GM12878 (cell line): Measurements from ENCODE around the gene SIRT5. TPM values are rescaled to one million over a fixed set of nuclear protein-coding genes. Genes with fewer than 3 reads are reported as not detected.

Source experiments
- ATAC-seq: fragments of 200-7000 bp; cut with Tn5 transposase; 3 replicates; pipeline ENCODE4 v1.9.1; 2020; ENCODE audit warnings: mild to moderate bottlenecking, moderate library complexity
- BruUV-seq: library from RNA; stranded (reverse); fragments of 400-500 nt; replicated peaks from 2 replicates; lab custom pipeline; 2021; lab: Mats Ljungman, UMichigan
- CTCF ChIA-PET: fragments of 300-600 bp; sonication (Branson Sonifier 250); formaldehyde crosslinking; extraction: SDS; loops from one replicate; lab custom pipeline; 2021; ENCODE audit warnings: inconsistent platforms; lab: Yijun Ruan, JAX
- POLR2A ChIA-PET: fragments of 350-600 bp; formaldehyde crosslinking; extraction: SDS; loops from one replicate; lab custom pipeline; 2021; ENCODE audit warnings: inconsistent platforms; lab: Charles Lee
- RAD21 ChIA-PET: fragments of 300-600 bp; sonication (Branson Sonifier 250); formaldehyde crosslinking; loops from one replicate; lab custom pipeline; 2023; ENCODE audit warnings: antibody characterized with exemption; ENCODE audit not compliant: unreplicated experiment; lab: Charles Lee
- SMC1A ChIA-PET: fragments of 300-600 bp; sonication (Branson Sonifier 250); formaldehyde crosslinking; loops from one replicate; lab custom pipeline; 2023; ENCODE audit not compliant: unreplicated experiment, uncharacterized antibody; lab: Charles Lee
- DNase-seq: peaks from one replicate; pipeline ENCODE4 v3.0.0-alpha.2; 2011; ENCODE audit warnings: low read depth, low spot score
- FAIRE-seq: peaks from 3 replicates; lab custom pipeline; 2011; peaks lifted over from hg19 to GRCh38; lab: Jason Lieb, UNC
- H2AFZ ChIP-seq: 2 replicates; pipeline ENCODE4 v1.6.0; 2011; ENCODE audit warnings: low read depth, low read length, control low read depth; ENCODE audit not compliant: control insufficient read depth
- H3K27ac ChIP-seq: 2 replicates; pipeline ENCODE4 v1.5.1; 2011; ENCODE audit warnings: control low read depth; ENCODE audit not compliant: control insufficient read depth, insufficient read depth
- H3K27me3 ChIP-seq, 2 experiments: replicated peaks in 1 of 2; 2 replicates each; pipeline versions ENCODE4 v1.6.0 to v1.6.1; 2011; ENCODE audit warnings: low read length in 1 of 2; ENCODE audit not compliant: control insufficient read depth in 2 of 2, insufficient read depth in 2 of 2
- H3K36me3 ChIP-seq, 2 experiments: 2 replicates each; pipeline ENCODE4 v1.5.1; 2011; ENCODE audit warnings: low read length in 1 of 2; ENCODE audit not compliant: control insufficient read depth in 2 of 2, insufficient read depth in 2 of 2
- H3K4me1 ChIP-seq: 2 replicates; pipeline ENCODE4 v1.6.1; 2011; ENCODE audit warnings: mild to moderate bottlenecking, low read length, moderate library complexity, mixed read lengths; ENCODE audit not compliant: control insufficient read depth, insufficient read depth
- H3K4me2 ChIP-seq: 2 replicates; pipeline ENCODE4 v1.6.0; 2011; ENCODE audit warnings: control low read depth; ENCODE audit not compliant: control insufficient read depth, insufficient read depth
- H3K4me3 ChIP-seq: fragments of 200-600 bp; sonication (generic); 2 replicates; pipeline ENCODE4 v1.5.1; 2016
- H3K79me2 ChIP-seq: 2 replicates; pipeline ENCODE4 v1.6.0; 2011; ENCODE audit warnings: low read length; ENCODE audit not compliant: control insufficient read depth, insufficient read depth
- H3K9ac ChIP-seq: 2 replicates; pipeline ENCODE4 v1.8.0; 2011; ENCODE audit warnings: low read length, control low read depth, mixed read lengths; ENCODE audit not compliant: control insufficient read depth, insufficient read depth
- H3K9me3 ChIP-seq: replicated peaks from 3 replicates; pipeline ENCODE4 v1.5.1; 2011; ENCODE audit warnings: mild to moderate bottlenecking, low read length; ENCODE audit not compliant: control insufficient read depth, insufficient read depth
- H4K20me1 ChIP-seq: 2 replicates; pipeline ENCODE4 v1.6.0; 2011; ENCODE audit not compliant: control insufficient read depth, insufficient read depth
- ASH2L ChIP-seq: fragments of 300-600, 200-600 bp; sonication (generic); IDR thresholded peaks from 2 replicates; pipeline ENCODE4 v1.6.1; 2017; ENCODE audit warnings: low read depth, mild to moderate bottlenecking, borderline replicate concordance
- CBFB ChIP-seq: IDR thresholded peaks from 2 replicates; pipeline ENCODE4 v1.6.1; 2016; ENCODE audit warnings: antibody characterized with exemption, low read depth
- ETV6 ChIP-seq, 2 experiments: fragments of 450-650 bp in 1 of 2; IDR thresholded peaks in 1 of 2; conservative IDR thresholded peaks in 1 of 2; 2 replicates each; pipeline ENCODE4 v1.6.1; 2014; ENCODE audit warnings: antibody characterized with exemption in 1 of 2, borderline replicate concordance in 1 of 2, low read depth in 1 of 2, mild to moderate bottlenecking in 1 of 2, moderate library complexity in 1 of 2
- GATAD2B ChIP-seq: fragments of 450-650 bp; conservative IDR thresholded peaks from 2 replicates; pipeline ENCODE4 v1.6.1; 2017; ENCODE audit warnings: low read depth, mild to moderate bottlenecking, moderate library complexity
- MTA3 ChIP-seq: IDR thresholded peaks from 2 replicates; pipeline ENCODE4 v1.6.1; 2012; ENCODE audit warnings: low read length, inconsistent platforms, borderline replicate concordance
- MYB ChIP-seq: fragments of 150-350 bp; IDR thresholded peaks from 2 replicates; pipeline ENCODE4 v1.6.1; 2014; ENCODE audit warnings: mild to moderate bottlenecking, low read depth, low read length, borderline replicate concordance
- RUNX3 ChIP-seq: IDR thresholded peaks from 2 replicates; pipeline ENCODE4 v1.6.1; 2012; ENCODE audit warnings: low read length, inconsistent platforms
- SPI1 ChIP-seq: IDR thresholded peaks from 2 replicates; pipeline ENCODE4 v1.6.1; 2011; ENCODE audit warnings: low read depth, mild to moderate bottlenecking, low read length, moderate library complexity, borderline replicate concordance; ENCODE audit not compliant: insufficient read depth
- WRNIP1 ChIP-seq: IDR thresholded peaks from 2 replicates; pipeline ENCODE4 v1.6.1; 2011; ENCODE audit warnings: low read depth, low read length, improper control_type of control experiment, borderline replicate concordance
- ZNF274 ChIP-seq: IDR thresholded peaks from one replicate; pipeline ENCODE4 v1.8.0; 2011; ENCODE audit not compliant: insufficient read length, insufficient read depth
- ZNF384 ChIP-seq: IDR thresholded peaks from 2 replicates; pipeline ENCODE4 v1.6.1; 2012; ENCODE audit warnings: low read depth, mild to moderate bottlenecking, low read length, improper control_type of control experiment, borderline replicate concordance
- WGBS: methylation state at CpG from one replicate; pipeline ENCODE4 v1.1.6; 2016; ENCODE audit warnings: low lambda C conversion rate; ENCODE audit not compliant: insufficient replicate concordance, insufficient coverage; ENCODE audit errors: missing lambda C conversion rate; 5-methylcytosine and 5-hydroxymethylcytosine counted together
- in situ Hi-C: fragments of 300-500 bp; cut with MboI; formaldehyde crosslinking; loops from 9 replicates; pipeline ENCODE4 v1.14.3; 2018; ENCODE audit warnings: mixed read lengths
- intact Hi-C: fragments of 100-400 bp; cut with micrococcal nuclease; formaldehyde crosslinking; loops from one replicate; pipeline ENCODE4 v1.14.2; 2022; ENCODE audit not compliant: unreplicated experiment
- polyA plus RNA-seq, 11 experiments: library from polyadenylated mRNA; depleted of rRNA in 4 of 11; unstranded in 6 of 11; stranded (reverse) in 5 of 11; fragments of >200 nt; fragmentation: Nextera tagmentation in 4 of 11; fragmentation: Illumina TruSeq in 1 of 11; extraction: Ambion mirVana in 4 of 11; extraction: Trizol in 1 of 11; gene quantifications; 1 replicate in 1 of 11; 2 replicates in 10 of 11; pipeline versions ENCODE4 v1.2.1 to v1.2.3, GENCODE V29; 2011 to 2016; ENCODE audit warnings: inconsistent platforms in 2 of 11, missing spikeins in 2 of 11, low read depth in 1 of 11
- total RNA-seq, 4 experiments: library from RNA; depleted of rRNA in 3 of 4; stranded (reverse); fragments of >200 nt in 3 of 4; fragmentation: Illumina TruSeq in 1 of 4; extraction: Trizol in 1 of 4; gene quantifications; 2 replicates each; pipeline versions ENCODE4 v1.2.1 to v1.2.3, GENCODE V29; 2013 to 2021
- TF ChIP-seq, protein P1 (sequence below): fragments of 450-650 bp; IDR thresholded peaks from 2 replicates; pipeline ENCODE4 v1.6.1; 2017; ENCODE audit warnings: mild to moderate bottlenecking
- TF ChIP-seq, protein P2 (sequence below): IDR thresholded peaks from 2 replicates; pipeline ENCODE4 v1.6.1; 2012; ENCODE audit warnings: improper control_type of control experiment, low read depth, low read length; ENCODE audit not compliant: insufficient replicate concordance
- TF ChIP-seq, protein P3 (sequence below): fragments of 450-650 bp; IDR thresholded peaks from 2 replicates; pipeline ENCODE4 v1.6.1; 2017; ENCODE audit warnings: borderline replicate concordance

The SIRT5 gene
- total and polyA plus RNA-seq, 10 of the 15 experiments (the other 5 are each of a cell fraction or from before 2014, with no cell fraction given): 1.7 to 12.4 (median 10.0) TPM

DNA sequence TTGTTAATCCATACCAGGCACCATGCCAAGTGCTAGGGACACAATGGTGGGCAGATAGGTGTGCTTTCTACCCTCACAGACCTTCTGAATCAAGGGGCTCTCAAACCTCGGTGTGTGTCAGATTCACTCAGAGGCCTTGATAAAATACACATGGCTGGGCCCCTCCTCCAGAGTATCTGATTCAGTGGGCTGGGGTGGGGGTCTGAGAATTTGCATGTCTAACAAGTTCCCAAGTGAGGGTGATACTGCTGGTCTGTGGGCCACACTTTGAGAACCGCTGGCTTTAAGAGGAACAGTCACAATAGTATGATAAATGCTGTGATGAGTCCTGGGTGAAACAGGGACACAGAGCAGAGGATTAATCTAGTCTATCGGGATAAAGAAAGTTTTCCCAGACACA, 35.8 kb upstream of the SIRT5 start:
- ATAC-seq (no peak), FAIRE-seq (no peak), DNase-seq (no peak)
- SMC1A ChIA-PET: interaction anchor here (0.8 to 4.9 kb wide), 23 partner anchors 9 to 310 kb away, joined by 3 to 54 read pairs (median 8); partner anchors contain the start of gene SIRT5
- no TSS peak for BruUV-seq
- no peaks in the 10 kb centered on the region for H3K79me2 ChIP-seq
- H3K4me3 ChIP-seq: no peak overlapping the region
- WGBS: 78% methylated on average over 3 of the region's 3 CpGs
- TF ChIP-seq, protein P1, sequence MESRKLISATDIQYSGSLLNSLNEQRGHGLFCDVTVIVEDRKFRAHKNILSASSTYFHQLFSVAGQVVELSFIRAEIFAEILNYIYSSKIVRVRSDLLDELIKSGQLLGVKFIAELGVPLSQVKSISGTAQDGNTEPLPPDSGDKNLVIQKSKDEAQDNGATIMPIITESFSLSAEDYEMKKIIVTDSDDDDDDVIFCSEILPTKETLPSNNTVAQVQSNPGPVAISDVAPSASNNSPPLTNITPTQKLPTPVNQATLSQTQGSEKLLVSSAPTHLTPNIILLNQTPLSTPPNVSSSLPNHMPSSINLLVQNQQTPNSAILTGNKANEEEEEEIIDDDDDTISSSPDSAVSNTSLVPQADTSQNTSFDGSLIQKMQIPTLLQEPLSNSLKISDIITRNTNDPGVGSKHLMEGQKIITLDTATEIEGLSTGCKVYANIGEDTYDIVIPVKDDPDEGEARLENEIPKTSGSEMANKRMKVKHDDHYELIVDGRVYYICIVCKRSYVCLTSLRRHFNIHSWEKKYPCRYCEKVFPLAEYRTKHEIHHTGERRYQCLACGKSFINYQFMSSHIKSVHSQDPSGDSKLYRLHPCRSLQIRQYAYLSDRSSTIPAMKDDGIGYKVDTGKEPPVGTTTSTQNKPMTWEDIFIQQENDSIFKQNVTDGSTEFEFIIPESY: no peak
- TF ChIP-seq GATAD2B: no peak
- no peak for TF ChIP-seq WRNIP1
- TF ChIP-seq, protein P2, sequence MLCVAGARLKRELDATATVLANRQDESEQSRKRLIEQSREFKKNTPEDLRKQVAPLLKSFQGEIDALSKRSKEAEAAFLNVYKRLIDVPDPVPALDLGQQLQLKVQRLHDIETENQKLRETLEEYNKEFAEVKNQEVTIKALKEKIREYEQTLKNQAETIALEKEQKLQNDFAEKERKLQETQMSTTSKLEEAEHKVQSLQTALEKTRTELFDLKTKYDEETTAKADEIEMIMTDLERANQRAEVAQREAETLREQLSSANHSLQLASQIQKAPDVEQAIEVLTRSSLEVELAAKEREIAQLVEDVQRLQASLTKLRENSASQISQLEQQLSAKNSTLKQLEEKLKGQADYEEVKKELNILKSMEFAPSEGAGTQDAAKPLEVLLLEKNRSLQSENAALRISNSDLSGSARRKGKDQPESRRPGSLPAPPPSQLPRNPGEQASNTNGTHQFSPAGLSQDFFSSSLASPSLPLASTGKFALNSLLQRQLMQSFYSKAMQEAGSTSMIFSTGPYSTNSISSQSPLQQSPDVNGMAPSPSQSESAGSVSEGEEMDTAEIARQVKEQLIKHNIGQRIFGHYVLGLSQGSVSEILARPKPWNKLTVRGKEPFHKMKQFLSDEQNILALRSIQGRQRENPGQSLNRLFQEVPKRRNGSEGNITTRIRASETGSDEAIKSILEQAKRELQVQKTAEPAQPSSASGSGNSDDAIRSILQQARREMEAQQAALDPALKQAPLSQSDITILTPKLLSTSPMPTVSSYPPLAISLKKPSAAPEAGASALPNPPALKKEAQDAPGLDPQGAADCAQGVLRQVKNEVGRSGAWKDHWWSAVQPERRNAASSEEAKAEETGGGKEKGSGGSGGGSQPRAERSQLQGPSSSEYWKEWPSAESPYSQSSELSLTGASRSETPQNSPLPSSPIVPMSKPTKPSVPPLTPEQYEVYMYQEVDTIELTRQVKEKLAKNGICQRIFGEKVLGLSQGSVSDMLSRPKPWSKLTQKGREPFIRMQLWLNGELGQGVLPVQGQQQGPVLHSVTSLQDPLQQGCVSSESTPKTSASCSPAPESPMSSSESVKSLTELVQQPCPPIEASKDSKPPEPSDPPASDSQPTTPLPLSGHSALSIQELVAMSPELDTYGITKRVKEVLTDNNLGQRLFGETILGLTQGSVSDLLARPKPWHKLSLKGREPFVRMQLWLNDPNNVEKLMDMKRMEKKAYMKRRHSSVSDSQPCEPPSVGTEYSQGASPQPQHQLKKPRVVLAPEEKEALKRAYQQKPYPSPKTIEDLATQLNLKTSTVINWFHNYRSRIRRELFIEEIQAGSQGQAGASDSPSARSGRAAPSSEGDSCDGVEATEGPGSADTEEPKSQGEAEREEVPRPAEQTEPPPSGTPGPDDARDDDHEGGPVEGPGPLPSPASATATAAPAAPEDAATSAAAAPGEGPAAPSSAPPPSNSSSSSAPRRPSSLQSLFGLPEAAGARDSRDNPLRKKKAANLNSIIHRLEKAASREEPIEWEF: no peak
- no peak for TF ChIP-seq CBFB
- TF ChIP-seq MYB: no peak
- TF ChIP-seq ZNF274: no peak
- TF ChIP-seq ETV6 (conservative IDR thresholded peaks at IDR 0.05 in 1 of 2, IDR thresholded peaks at IDR 0.05 in 1 of 2; ENCODE audit: borderline replicate concordance in 1 of 2, low read depth in 1 of 2): no peak
- no peak for TF ChIP-seq SPI1
- TF ChIP-seq RUNX3: no peak
- TF ChIP-seq, protein P3, sequence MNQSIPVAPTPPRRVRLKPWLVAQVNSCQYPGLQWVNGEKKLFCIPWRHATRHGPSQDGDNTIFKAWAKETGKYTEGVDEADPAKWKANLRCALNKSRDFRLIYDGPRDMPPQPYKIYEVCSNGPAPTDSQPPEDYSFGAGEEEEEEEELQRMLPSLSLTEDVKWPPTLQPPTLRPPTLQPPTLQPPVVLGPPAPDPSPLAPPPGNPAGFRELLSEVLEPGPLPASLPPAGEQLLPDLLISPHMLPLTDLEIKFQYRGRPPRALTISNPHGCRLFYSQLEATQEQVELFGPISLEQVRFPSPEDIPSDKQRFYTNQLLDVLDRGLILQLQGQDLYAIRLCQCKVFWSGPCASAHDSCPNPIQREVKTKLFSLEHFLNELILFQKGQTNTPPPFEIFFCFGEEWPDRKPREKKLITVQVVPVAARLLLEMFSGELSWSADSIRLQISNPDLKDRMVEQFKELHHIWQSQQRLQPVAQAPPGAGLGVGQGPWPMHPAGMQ: no peak
- TF ChIP-seq MTA3: no peak
- no peak for TF ChIP-seq ZNF384
- no peak for TF ChIP-seq ASH2L
- intact Hi-C loops: loop anchor here (1.0 to 5.0 kb wide), 3 partner anchors 86 to 202 kb away; no protein-coding TSS in a partner anchor
- CTCF ChIA-PET: interaction anchor here (0.9 to 3.9 kb wide), 32 partner anchors 7 to 528 kb away, joined by 3 to 47 read pairs (median 5); partner anchors contain the start of gene SIRT5
- RAD21 ChIA-PET: interaction anchor here (0.7 to 5.0 kb wide), 22 partner anchors 36 to 210 kb away, joined by 3 to 21 read pairs (median 5); partner anchors contain the start of genes GFOD1, SIRT5 and TBC1D7
- H3K27me3 ChIP-seq: no peaks in the 10 kb centered on the region
- H3K9ac ChIP-seq: no peak overlapping the region
- no peak overlapping the region for H3K4me2 ChIP-seq
- no peak overlapping the region for H3K27ac ChIP-seq
- no peak overlapping the region for H2AFZ ChIP-seq
- H3K36me3 ChIP-seq: no peaks in the 10 kb centered on the region
- H3K9me3 ChIP-seq: no peaks in the 10 kb centered on the region
- H3K4me1 ChIP-seq: no peaks in the 10 kb centered on the region
- in situ Hi-C loops: loop anchor here (25.0 kb wide), 2 partner anchors 626 to 876 kb away; no protein-coding TSS in a partner anchor
- POLR2A ChIA-PET: interaction anchor here (1.1 to 1.2 kb wide), 3 partner anchors 85 to 154 kb away, joined by 3 to 4 read pairs (median 3); no protein-coding TSS in a partner anchor
- H4K20me1 ChIP-seq: no peaks in the 10 kb centered on the region
